Muscle of leg (tissue), 11 donors: ENCODE data around the gene FAM174A. TPM values are rescaled to one million over a fixed set of nuclear protein-coding genes. Genes with fewer than 3 reads are reported as not detected.

Source experiments
- DNase-seq: peaks from one replicate; pipeline ENCODE4 v3.0.0; 2013
- H3K27ac ChIP-seq: one replicate; pipeline ENCODE4 v1.5.1; 2013; ENCODE audit warnings: mild to moderate bottlenecking, low read length, control low read depth
- H3K27me3 ChIP-seq: one replicate; pipeline ENCODE4 v1.6.1; 2013; ENCODE audit warnings: low read length; ENCODE audit not compliant: control insufficient read depth, insufficient read depth
- H3K36me3 ChIP-seq: one replicate; pipeline ENCODE4 v1.6.1; 2013; ENCODE audit warnings: low read length; ENCODE audit not compliant: control insufficient read depth, insufficient read depth
- H3K4me1 ChIP-seq: one replicate; pipeline ENCODE4 v1.6.1; 2013; ENCODE audit warnings: low read length; ENCODE audit not compliant: control insufficient read depth, insufficient read depth
- H3K4me3 ChIP-seq: one replicate; pipeline ENCODE4 v1.5.1; 2013; ENCODE audit warnings: low read length, control low read depth
- H3K9me3 ChIP-seq: replicated peaks from 2 replicates; pipeline ENCODE4 v1.6.1; 2013; ENCODE audit warnings: low read depth, low read length; ENCODE audit not compliant: control insufficient read depth
- WGBS: methylation state at CpG from one replicate; pipeline ENCODE4 v1.1.5; 2013; ENCODE audit warnings: missing lambda C conversion rate; ENCODE audit not compliant: insufficient coverage; 5-methylcytosine and 5-hydroxymethylcytosine counted together
- polyA plus RNA-seq, 8 donors: library from polyadenylated mRNA; unstranded; fragments of 120-200 nt; gene quantifications; one replicate each; pipeline versions ENCODE4 v1.2.1 to v1.2.3, GENCODE V29; 2013; ENCODE audit warnings: inconsistent platforms in 1 of 8, low replicate concordance in 1 of 8; ENCODE audit not compliant: insufficient read length in 8 of 8, insufficient read depth in 1 of 8
- total RNA-seq: library from RNA; stranded (reverse); fragments of 120-200 nt; gene quantifications from one replicate; pipeline ENCODE4 v1.2.4, GENCODE V29; 2013

The FAM174A gene
- total and polyA plus RNA-seq, 9 donors: 27.0 to 37.9 (median 34.1) TPM

- Histone ChIP-seq H3K27ac (no peak overlapping the region), H3K4me3 (no peak overlapping the region), H3K36me3 (no peaks in the 10 kb centered on the region), H3K27me3 (no peaks in the 10 kb centered on the region), H3K4me1 (no peaks in the 10 kb centered on the region), H3K9me3 (no peaks in the 10 kb centered on the region)
- WGBS: no CpG with 5 or more reads among the region's 4 CpGs
- DNase-seq: no peak
These were observed 31.4 kb downstream of the FAM174A start for GRCh38 chr5:100566382-100567141.

DNA sequence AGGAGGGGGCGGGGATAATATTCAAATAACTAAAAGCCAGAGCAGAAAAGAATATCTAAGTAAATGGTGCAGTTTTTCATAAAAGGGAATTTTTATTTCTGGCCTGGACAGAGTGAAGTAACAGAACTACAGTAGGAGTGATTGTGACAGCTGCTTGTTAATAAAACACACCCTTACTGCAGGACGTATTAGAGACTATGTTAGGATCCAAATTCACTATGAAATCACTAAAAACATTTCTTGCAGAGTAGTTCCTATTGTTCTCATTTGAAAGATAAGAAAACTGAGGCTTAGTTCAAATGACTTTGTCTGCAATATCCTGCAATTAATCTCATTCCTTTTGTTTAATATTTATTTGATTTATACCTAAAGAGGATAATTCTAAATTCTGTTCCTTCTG, 39.5 kb downstream of the FAM174A start:
- Histone ChIP-seq H3K36me3 (no peaks in the 10 kb centered on the region), H3K27ac (peak overlapping the region; percentile 43), H3K4me3 (no peak overlapping the region), H3K27me3 (no peaks in the 10 kb centered on the region), H3K4me1 (no peaks in the 10 kb centered on the region), H3K9me3 (no peaks in the 10 kb centered on the region)
- peak; percentile 43 for DNase-seq
- no CpG with 5 or more reads among the region's 2 CpGs for WGBS

GRCh38 chr5:100575815-100576214, 40.6 kb downstream of the FAM174A start:
- Histone ChIP-seq H3K9me3 (no peaks in the 10 kb centered on the region), H3K4me1 (no peaks in the 10 kb centered on the region)

GRCh38 chr5:100576217-100576751, 41.1 kb downstream of the FAM174A start:
- Histone ChIP-seq H3K4me3 (no peak overlapping the region), H3K9me3 (no peaks in the 10 kb centered on the region), H3K27me3 (no peaks in the 10 kb centered on the region), H3K27ac (peak overlapping the region; percentile 82), H3K4me1 (no peaks in the 10 kb centered on the region), H3K36me3 (peaks cover 6% of the 10 kb centered on the region)
- WGBS: no CpG with 5 or more reads among the region's 2 CpGs
- DNase-seq: peak; percentile 34

More at GRCh38 chr5:100575815-100576214, 40.6 kb downstream of the FAM174A start:
- Histone ChIP-seq H3K4me3 (no peak overlapping the region), H3K36me3 (peaks cover under 1% of the 10 kb centered on the region), H3K27me3 (no peaks in the 10 kb centered on the region), H3K27ac (peak overlapping the region; percentile 82)
- peak; percentile 41 for DNase-seq

DNA sequence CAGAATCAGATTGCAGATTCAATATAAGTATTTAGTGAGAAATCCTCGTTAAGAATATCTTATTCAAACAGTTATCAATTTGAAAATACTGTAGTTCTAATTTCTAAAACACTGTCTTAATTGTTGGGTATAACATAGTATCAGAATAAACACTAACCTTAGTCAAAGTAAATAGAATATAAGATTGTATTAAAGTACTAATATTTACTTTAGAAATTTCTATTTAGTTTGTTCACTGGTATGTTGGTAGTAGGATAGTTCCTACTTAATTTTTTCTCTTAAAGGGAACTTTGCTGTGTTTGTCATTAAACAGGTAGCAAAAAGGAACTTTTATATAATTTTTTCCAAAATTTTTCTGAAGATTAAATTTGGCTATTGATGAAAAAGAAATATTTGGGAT, 42.3 kb downstream of the FAM174A start:
- Histone ChIP-seq H3K27me3 (no peaks in the 10 kb centered on the region), H3K4me3 (no peak overlapping the region), H3K4me1 (no peaks in the 10 kb centered on the region), H3K9me3 (no peaks in the 10 kb centered on the region), H3K27ac (peak overlapping the region; percentile 15), H3K36me3 (peaks cover 7% of the 10 kb centered on the region)
- no CpG with 5 or more reads among the region's 1 CpG for WGBS
- DNase-seq: no peak

GRCh38 chr5:100584069-100584468, 48.9 kb downstream of the FAM174A start:
- DNase-seq: no peak
- WGBS: no CpG with 5 or more reads among the region's 1 CpG
- Histone ChIP-seq H3K36me3 (peaks cover 7% of the 10 kb centered on the region), H3K27ac (no peak overlapping the region), H3K27me3 (no peaks in the 10 kb centered on the region), H3K4me1 (no peaks in the 10 kb centered on the region), H3K9me3 (no peaks in the 10 kb centered on the region), H3K4me3 (no peak overlapping the region)

DNA sequence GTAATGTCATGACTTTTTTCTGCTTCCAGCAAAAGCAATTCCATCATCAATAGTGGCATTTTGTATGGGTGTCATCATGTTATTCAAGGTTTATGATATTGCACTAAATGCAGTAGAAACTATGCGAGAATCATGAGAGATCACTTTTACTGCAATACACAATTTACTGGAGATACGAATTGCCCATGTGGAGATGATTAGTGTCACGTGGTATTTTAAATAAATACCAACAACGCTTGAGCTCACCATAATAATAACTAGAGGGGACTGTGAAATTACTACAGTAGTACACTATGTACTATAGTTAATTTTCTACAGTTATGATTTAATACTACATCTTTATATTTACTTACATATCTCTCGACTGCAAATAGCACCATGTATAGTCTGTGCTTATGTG, 49.7 kb downstream of the FAM174A start:
- Histone ChIP-seq H3K27ac (no peak overlapping the region), H3K4me3 (no peak overlapping the region), H3K4me1 (no peaks in the 10 kb centered on the region), H3K9me3 (no peaks in the 10 kb centered on the region), H3K27me3 (no peaks in the 10 kb centered on the region), H3K36me3 (peaks cover 7% of the 10 kb centered on the region)
- DNase-seq: no peak
- WGBS: no CpG with 5 or more reads among the region's 5 CpGs

- no peaks in the 10 kb centered on the region for H3K9me3 ChIP-seq
- H3K4me3 ChIP-seq: no peak overlapping the region
- no peaks in the 10 kb centered on the region for H3K27me3 ChIP-seq
- WGBS: no CpG with 5 or more reads among the region's 1 CpG
- H3K36me3 ChIP-seq: no peaks in the 10 kb centered on the region
- DNase-seq: no peak
- H3K27ac ChIP-seq: no peak overlapping the region
- no peaks in the 10 kb centered on the region for H3K4me1 ChIP-seq
These were observed 55.7 kb downstream of the FAM174A start for GRCh38 chr5:100590867-100591266.

GRCh38 chr5:100595152-100595811, 60.1 kb downstream of the FAM174A start:
- peak; percentile 86 for DNase-seq
- peak overlapping the region; percentile 85 for H3K27ac ChIP-seq
- 45% methylated on average over 2 of the region's 7 CpGs for WGBS

DNA sequence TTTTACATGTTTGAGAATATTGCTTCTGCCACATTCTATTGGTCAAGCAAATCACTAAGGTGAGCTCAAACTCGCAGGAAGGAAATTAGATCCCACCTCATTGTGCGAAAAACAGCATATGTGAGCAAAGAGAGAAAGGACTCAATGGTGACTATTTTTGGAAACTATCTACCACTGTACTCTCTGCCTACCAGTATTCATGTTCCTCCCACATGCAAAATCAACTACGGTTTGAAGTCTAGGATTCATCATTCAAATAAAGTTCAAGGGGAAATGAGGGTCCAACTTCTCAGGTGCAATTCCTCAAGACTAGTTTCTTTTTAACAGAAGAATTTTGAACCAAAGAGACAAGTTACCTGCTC, 60.6 kb downstream of the FAM174A start:
- no peak overlapping the region for H3K4me3 ChIP-seq
- no peak for DNase-seq
- H3K4me1 ChIP-seq: no peaks in the 10 kb centered on the region
- no peaks in the 10 kb centered on the region for H3K36me3 ChIP-seq
- no peaks in the 10 kb centered on the region for H3K27me3 ChIP-seq
- H3K27ac ChIP-seq: peak overlapping the region; percentile 85
- no peaks in the 10 kb centered on the region for H3K9me3 ChIP-seq
- 60% methylated on average over 1 of the region's 3 CpGs for WGBS

More at GRCh38 chr5:100595152-100595811, 60.1 kb downstream of the FAM174A start:
- Histone ChIP-seq H3K9me3 (no peaks in the 10 kb centered on the region), H3K4me3 (no peak overlapping the region), H3K4me1 (no peaks in the 10 kb centered on the region), H3K36me3 (no peaks in the 10 kb centered on the region), H3K27me3 (no peaks in the 10 kb centered on the region)
